Measurements from ENCODE around the gene AMIGO1. TPM values are rescaled to one million over a fixed set of nuclear protein-coding genes. Genes with fewer than 3 reads are reported as not detected.

AMIGO1 gene
- total RNA-seq, 1 experiment from 2014 or later = 1.5 TPM

DNA sequence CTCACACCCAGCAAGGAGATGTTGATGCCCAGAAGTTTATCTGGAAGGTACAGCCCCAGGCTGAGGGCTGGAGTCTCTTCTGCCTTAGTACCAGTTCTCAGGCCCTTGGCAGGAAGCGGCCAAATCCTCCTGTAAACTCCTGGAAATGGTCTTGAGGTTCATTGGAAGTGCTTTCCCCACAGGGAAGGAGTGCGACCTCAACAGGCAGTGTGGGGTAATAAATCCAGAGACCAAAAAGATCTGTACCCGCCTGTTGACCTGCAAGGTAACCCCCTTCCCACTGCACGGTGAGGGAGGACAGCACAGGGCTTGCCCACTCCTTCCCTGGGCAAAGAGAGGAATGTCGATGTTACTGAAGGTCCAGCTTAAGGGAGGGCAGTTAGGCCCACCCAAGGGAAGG is 21.3 kb downstream of the AMIGO1 start:
- ChIA-PET CTCF (no interaction called here), POLR2A (no interaction called here)
- H3K4me3 Mint-ChIP-seq (ENCODE audit: unreplicated experiment) = no peak overlapping the region
- no peak overlapping the region for H3K27ac Mint-ChIP-seq (ENCODE audit: unreplicated experiment)
- Histone ChIP-seq H3K4me3 (ENCODE audit: low read depth, low read length) (no peak overlapping the region), H3K36me3 (ENCODE audit: control insufficient read depth, insufficient read depth, low read length) (no peaks in the 10 kb centered on the region), H3K9me3 (no peaks in the 10 kb centered on the region), H3K27me3 (replicated peaks; ENCODE audit: control insufficient read depth, insufficient read depth, low read length) (no peaks in the 10 kb centered on the region), H3K4me1 (peaks cover 5% of the 10 kb centered on the region; the same call in 1 of the 2 replicates)
- no peaks in the 10 kb centered on the region for H3K4me1 Mint-ChIP-seq (ENCODE audit: low read depth, unreplicated experiment)
- DNase-seq = no peak
- no TSS peak for BruUV-seq (replicated peaks)
- H3K9me3 Mint-ChIP-seq (ENCODE audit: unreplicated experiment) = no peaks in the 10 kb centered on the region
- H3K36me3 Mint-ChIP-seq (ENCODE audit: insufficient read depth, unreplicated experiment) = no peaks in the 10 kb centered on the region
- no peak for TF ChIP-seq CTCF (IDR thresholded peaks at IDR 0.05; ENCODE audit: insufficient read depth in 1 of 2, low read depth in 1 of 2, low read length in 1 of 2, severe bottlenecking in 1 of 2, unreplicated experiment in 1 of 2)
- intact Hi-C loops (cut with micrococcal nuclease; ENCODE audit: unreplicated experiment) = no loop called here
- no peaks in the 10 kb centered on the region for H3K27me3 Mint-ChIP-seq (ENCODE audit: insufficient read depth, unreplicated experiment)

DNA sequence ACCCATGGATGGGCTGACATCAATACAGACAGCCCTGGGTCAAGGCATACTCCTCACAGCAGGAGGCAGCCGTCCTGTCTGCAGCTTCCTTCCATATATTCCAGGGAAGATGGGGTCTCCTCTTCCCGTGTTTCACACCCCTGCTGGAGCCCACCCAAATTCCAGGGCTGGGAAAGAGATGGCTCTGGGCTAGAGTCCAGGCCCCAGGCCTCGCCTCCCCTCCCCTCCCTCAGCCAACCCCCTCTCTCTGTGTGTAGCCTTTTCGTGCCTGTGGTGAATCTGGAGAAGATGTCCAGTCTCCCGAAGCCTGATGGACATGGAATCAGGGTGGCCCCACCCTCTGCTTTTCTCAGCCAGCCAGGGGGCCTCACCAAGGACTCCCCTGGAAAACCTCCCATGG is 22.3 kb downstream of the AMIGO1 start:
- no TSS peak for BruUV-seq (replicated peaks)
- intact Hi-C loops (cut with micrococcal nuclease; ENCODE audit: unreplicated experiment) = no loop called here
- POLR2A ChIA-PET = no interaction called here
- no peak for DNase-seq
- Histone ChIP-seq H3K27me3 (replicated peaks; ENCODE audit: control insufficient read depth, insufficient read depth, low read length) (no peaks in the 10 kb centered on the region), H3K9me3 (no peaks in the 10 kb centered on the region), H3K4me1 (peaks cover 5% of the 10 kb centered on the region; the same call in 1 of the 2 replicates), H3K4me3 (ENCODE audit: low read depth, low read length) (no peak overlapping the region), H3K36me3 (ENCODE audit: control insufficient read depth, insufficient read depth, low read length) (no peaks in the 10 kb centered on the region)
- CTCF ChIA-PET = no interaction called here
- no peaks in the 10 kb centered on the region for H3K4me1 Mint-ChIP-seq (ENCODE audit: low read depth, unreplicated experiment)
- H3K9me3 Mint-ChIP-seq (ENCODE audit: unreplicated experiment) = no peaks in the 10 kb centered on the region
- TF ChIP-seq CTCF (IDR thresholded peaks at IDR 0.05; ENCODE audit: insufficient read depth in 1 of 2, low read depth in 1 of 2, low read length in 1 of 2, severe bottlenecking in 1 of 2, unreplicated experiment in 1 of 2) = no peak
- H3K36me3 Mint-ChIP-seq (ENCODE audit: insufficient read depth, unreplicated experiment) = no peaks in the 10 kb centered on the region
- no peak overlapping the region for H3K4me3 Mint-ChIP-seq (ENCODE audit: unreplicated experiment)
- H3K27me3 Mint-ChIP-seq (ENCODE audit: insufficient read depth, unreplicated experiment) = no peaks in the 10 kb centered on the region
- no peak overlapping the region for H3K27ac Mint-ChIP-seq (ENCODE audit: unreplicated experiment)

DNA sequence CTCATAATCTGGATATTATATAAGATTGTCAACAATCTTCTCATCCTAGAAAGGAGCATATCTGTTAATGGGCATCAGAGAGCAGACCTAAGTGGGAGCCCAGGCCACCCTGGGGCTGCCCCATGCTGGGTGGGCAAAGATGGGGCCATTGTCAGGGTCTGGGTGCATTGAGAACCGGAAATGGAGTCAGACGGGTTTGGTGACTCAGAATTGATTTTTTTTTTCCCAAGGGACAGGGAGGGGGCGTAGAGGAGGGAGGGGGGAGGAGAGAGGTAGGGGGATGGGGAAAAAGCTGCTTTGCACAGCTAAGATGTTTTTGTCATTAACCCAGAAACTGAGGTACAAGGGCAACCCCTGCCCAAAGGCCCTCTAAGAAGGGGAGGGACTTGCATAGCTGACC is 24.5 kb downstream of the AMIGO1 start:
- Mint-ChIP-seq H3K4me3 (ENCODE audit: unreplicated experiment) (peak overlapping the region; percentile 94), H3K27me3 (ENCODE audit: insufficient read depth, unreplicated experiment) (peaks cover 4% of the 10 kb centered on the region), H3K27ac (ENCODE audit: unreplicated experiment) (peak overlapping the region; percentile 88), H3K4me1 (ENCODE audit: low read depth, unreplicated experiment) (no peaks in the 10 kb centered on the region), H3K9me3 (ENCODE audit: unreplicated experiment) (no peaks in the 10 kb centered on the region), H3K36me3 (ENCODE audit: insufficient read depth, unreplicated experiment) (no peaks in the 10 kb centered on the region)
- intact Hi-C loops (cut with micrococcal nuclease; ENCODE audit: unreplicated experiment) = no loop called here
- CTCF ChIA-PET = no interaction called here
- Histone ChIP-seq H3K9me3 (no peaks in the 10 kb centered on the region), H3K4me1 (peaks cover 5% of the 10 kb centered on the region; the same call in 1 of the 2 replicates), H3K36me3 (ENCODE audit: control insufficient read depth, insufficient read depth, low read length) (no peaks in the 10 kb centered on the region), H3K27me3 (replicated peaks; ENCODE audit: control insufficient read depth, insufficient read depth, low read length) (no peaks in the 10 kb centered on the region), H3K4me3 (ENCODE audit: low read depth, low read length) (no peak overlapping the region)
- BruUV-seq (replicated peaks) = no TSS peak
- POLR2A ChIA-PET = no interaction called here
- DNase-seq = no peak
- no peak for TF ChIP-seq CTCF (IDR thresholded peaks at IDR 0.05; ENCODE audit: insufficient read depth in 1 of 2, low read depth in 1 of 2, low read length in 1 of 2, severe bottlenecking in 1 of 2, unreplicated experiment in 1 of 2)

Data from Caco-2 (cell line).